Chondrocyte (in vitro differentiated cells): ENCODE measurements around the gene HPCAL4. TPM values are rescaled to one million over a fixed set of nuclear protein-coding genes. Genes with fewer than 3 reads are reported as not detected.

Experiments used
- DNase-seq: peaks from one replicate; pipeline ENCODE4 v3.0.0; 2021; ENCODE audit warnings: mixed read lengths, low spot score
- H3K27ac Mint-ChIP-seq: one replicate; pipeline ENCODE4 v1.8.0; 2021; ENCODE audit warnings: mild to moderate bottlenecking, moderate library complexity, mixed read lengths; ENCODE audit not compliant: unreplicated experiment
- H3K27me3 Mint-ChIP-seq: 2 replicates; pipeline ENCODE4 v1.8.0; 2021; ENCODE audit warnings: low read depth, mixed read lengths
- H3K36me3 Mint-ChIP-seq: 2 replicates; pipeline ENCODE4 v1.8.0; 2021; ENCODE audit warnings: low read depth, mixed read lengths
- H3K4me1 Mint-ChIP-seq: 2 replicates; pipeline ENCODE4 v1.8.0; 2021; ENCODE audit warnings: low read depth, mild to moderate bottlenecking, mixed read lengths
- H3K4me3 Mint-ChIP-seq: one replicate; pipeline ENCODE4 v1.8.0; 2021; ENCODE audit warnings: mild to moderate bottlenecking, moderate library complexity, mixed read lengths; ENCODE audit not compliant: unreplicated experiment
- H3K9me3 Mint-ChIP-seq: 2 replicates; pipeline ENCODE4 v1.8.0; 2021; ENCODE audit warnings: low read depth, mixed read lengths
- CTCF ChIP-seq: fragments of 200-600 bp; sonication (generic); IDR thresholded peaks from 2 replicates; pipeline ENCODE4 v1.5.0; 2021; ENCODE audit warnings: antibody characterized with exemption, mild to moderate bottlenecking, moderate library complexity
- total RNA-seq: library from RNA; stranded (reverse); gene quantifications from 3 replicates; pipeline ENCODE4 v1.2.1, GENCODE V29; 2021

Gene HPCAL4
- total RNA-seq, 1 donor from 2014 or later = not detected

GRCh38 chr1:39673215-39673614 lies 18.0 kb downstream of the HPCAL4 start:
- Mint-ChIP-seq H3K4me3 (no peak overlapping the region), H3K4me1 (peaks cover 4% of the 10 kb centered on the region), H3K36me3 (no peaks in the 10 kb centered on the region), H3K27ac (no peak overlapping the region), H3K9me3 (no peaks in the 10 kb centered on the region), H3K27me3 (peaks cover 15% of the 10 kb centered on the region)
- TF ChIP-seq CTCF = no peak
- no peak for DNase-seq

- peaks cover 4% of the 10 kb centered on the region for H3K4me1 Mint-ChIP-seq
- peaks cover 18% of the 10 kb centered on the region for H3K27me3 Mint-ChIP-seq
- DNase-seq = peak; percentile 65
- no peaks in the 10 kb centered on the region for H3K9me3 Mint-ChIP-seq
- H3K4me3 Mint-ChIP-seq = peak overlapping the region; percentile 59
- H3K36me3 Mint-ChIP-seq = no peaks in the 10 kb centered on the region
- peak; percentile 65 for TF ChIP-seq CTCF
- H3K27ac Mint-ChIP-seq = no peak overlapping the region
These were observed 18.7 kb downstream of the HPCAL4 start for GRCh38 chr1:39672551-39672947.

- peak within 1 kb of the TSS; percentile 59 for H3K4me3 Mint-ChIP-seq
- no peaks in the 10 kb centered on the region for H3K9me3 Mint-ChIP-seq
- H3K36me3 Mint-ChIP-seq = no peaks in the 10 kb centered on the region
- H3K4me1 Mint-ChIP-seq = peaks cover 4% of the 10 kb centered on the region
- H3K27ac Mint-ChIP-seq = no peak within 1 kb of the TSS
- DNase-seq = peak; percentile 63
- H3K27me3 Mint-ChIP-seq = peaks cover 20% of the 10 kb centered on the region
- no peak for TF ChIP-seq CTCF
These were observed 19.3 kb downstream of the HPCAL4 start, which contains the start of gene NT5C1A for GRCh38 chr1:39671793-39672550. TSS of gene NT5C1A (minus strand) at chr1:39672107. CDS start at chr1:39672038, 69 bp downstream.

GRCh38 chr1:39671433-39671792 lies 19.8 kb downstream of the HPCAL4 start:
- H3K9me3 Mint-ChIP-seq = no peaks in the 10 kb centered on the region
- no peak overlapping the region for H3K27ac Mint-ChIP-seq
- peak overlapping the region; percentile 59 for H3K4me3 Mint-ChIP-seq
- DNase-seq = peak; percentile 82
- peaks cover 23% of the 10 kb centered on the region for H3K27me3 Mint-ChIP-seq
- H3K36me3 Mint-ChIP-seq = no peaks in the 10 kb centered on the region
- no peak for TF ChIP-seq CTCF
- H3K4me1 Mint-ChIP-seq = peaks cover 4% of the 10 kb centered on the region

- Mint-ChIP-seq H3K36me3 (no peaks in the 10 kb centered on the region), H3K4me3 (peak overlapping the region; percentile 35), H3K4me1 (peaks cover 4% of the 10 kb centered on the region), H3K27me3 (peaks cover 27% of the 10 kb centered on the region), H3K27ac (no peak overlapping the region), H3K9me3 (no peaks in the 10 kb centered on the region)
- no peak for DNase-seq
- no peak for TF ChIP-seq CTCF
These were observed 20.5 kb downstream of the HPCAL4 start for GRCh38 chr1:39670689-39671088.
